HG03039 (cell line): ENCODE data around the gene CLOCK.
A peak's percentile ranks its signal among the peaks of the same experiment; 100 is the strongest.
"Not testable (repeated sequence)": the region's sequence is repeated elsewhere in the genome, so short reads cannot be mapped to it uniquely, and the experiment has no call there.

Source experiments
- ATAC-seq: cut with Tn5 transposase; IDR thresholded peaks from one replicate; pipeline ENCODE4 v1.9.1; 2021; ENCODE audit warnings: mild to moderate bottlenecking, moderate library complexity; ENCODE audit not compliant: unreplicated experiment

CLOCK gene, protein sequence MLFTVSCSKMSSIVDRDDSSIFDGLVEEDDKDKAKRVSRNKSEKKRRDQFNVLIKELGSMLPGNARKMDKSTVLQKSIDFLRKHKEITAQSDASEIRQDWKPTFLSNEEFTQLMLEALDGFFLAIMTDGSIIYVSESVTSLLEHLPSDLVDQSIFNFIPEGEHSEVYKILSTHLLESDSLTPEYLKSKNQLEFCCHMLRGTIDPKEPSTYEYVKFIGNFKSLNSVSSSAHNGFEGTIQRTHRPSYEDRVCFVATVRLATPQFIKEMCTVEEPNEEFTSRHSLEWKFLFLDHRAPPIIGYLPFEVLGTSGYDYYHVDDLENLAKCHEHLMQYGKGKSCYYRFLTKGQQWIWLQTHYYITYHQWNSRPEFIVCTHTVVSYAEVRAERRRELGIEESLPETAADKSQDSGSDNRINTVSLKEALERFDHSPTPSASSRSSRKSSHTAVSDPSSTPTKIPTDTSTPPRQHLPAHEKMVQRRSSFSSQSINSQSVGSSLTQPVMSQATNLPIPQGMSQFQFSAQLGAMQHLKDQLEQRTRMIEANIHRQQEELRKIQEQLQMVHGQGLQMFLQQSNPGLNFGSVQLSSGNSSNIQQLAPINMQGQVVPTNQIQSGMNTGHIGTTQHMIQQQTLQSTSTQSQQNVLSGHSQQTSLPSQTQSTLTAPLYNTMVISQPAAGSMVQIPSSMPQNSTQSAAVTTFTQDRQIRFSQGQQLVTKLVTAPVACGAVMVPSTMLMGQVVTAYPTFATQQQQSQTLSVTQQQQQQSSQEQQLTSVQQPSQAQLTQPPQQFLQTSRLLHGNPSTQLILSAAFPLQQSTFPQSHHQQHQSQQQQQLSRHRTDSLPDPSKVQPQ

DNA sequence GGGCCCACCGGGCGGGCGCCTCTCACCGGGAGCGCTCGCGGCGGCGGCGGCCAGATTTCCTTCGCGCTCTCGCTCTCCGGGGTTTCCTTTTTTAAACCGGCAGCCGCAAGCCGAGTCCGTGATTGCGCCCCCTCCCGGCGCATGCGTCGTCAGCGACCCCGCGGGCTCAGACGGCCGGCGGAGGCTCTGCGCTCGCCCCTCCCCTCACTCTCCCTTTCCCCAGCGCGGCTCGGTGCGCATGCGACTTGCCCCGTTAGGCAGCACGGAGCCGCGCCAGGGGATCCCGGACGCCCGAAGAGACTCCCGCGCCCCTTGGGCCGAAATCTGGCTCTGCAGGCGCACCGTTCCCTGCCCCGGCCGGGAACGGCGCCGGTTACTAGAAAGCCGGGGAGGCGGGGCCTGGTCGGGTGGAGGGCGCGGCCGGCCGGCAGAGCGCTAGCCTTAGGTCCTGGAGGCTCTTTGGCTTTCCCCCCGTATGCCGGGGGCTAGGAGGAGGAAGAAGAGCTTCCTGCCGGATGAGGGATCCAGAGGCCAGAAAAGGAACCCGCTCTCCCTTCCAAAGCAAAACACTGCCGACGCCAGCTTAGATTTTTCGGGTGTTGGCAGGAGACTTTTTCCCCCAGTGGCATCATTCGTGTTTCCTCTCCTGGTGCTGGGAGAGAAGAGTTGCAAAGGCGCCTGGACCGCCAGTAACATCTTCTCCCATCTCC lies at the start of gene CLOCK:
Gene CLOCK (minus strand): TSS at position 154 of the 710 bp plus-strand sequence. CDS start 64,124 bp downstream, outside the sequence.
- ATAC-seq, result peak; percentile 78

DNA sequence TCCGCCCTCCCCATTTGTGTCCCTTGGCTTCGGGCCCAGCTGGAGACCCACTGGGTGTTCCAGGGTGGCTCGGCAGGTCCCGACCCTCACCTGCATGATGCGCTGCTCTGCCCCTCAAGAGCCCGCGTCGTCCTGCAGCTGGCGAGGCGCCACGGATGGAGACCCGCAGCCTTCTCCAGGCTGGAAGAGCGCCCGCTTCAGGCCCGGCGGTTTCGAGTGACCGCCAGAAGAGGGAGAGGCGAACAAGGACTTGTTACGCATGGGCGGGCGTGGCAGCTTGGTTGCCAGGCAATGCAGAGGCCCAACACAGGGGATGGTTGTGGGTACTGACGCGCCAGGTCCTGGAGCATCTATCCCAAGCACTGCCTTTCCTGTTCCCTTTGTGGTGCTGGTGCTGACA lies 45.3 kb upstream of the CLOCK start, which contains the start of gene PDCL2:
Gene PDCL2 (minus strand): TSS at position 232 of the 400 bp plus-strand sequence. CDS start 136 bp downstream, at position 96.
- no peak for ATAC-seq

DNA sequence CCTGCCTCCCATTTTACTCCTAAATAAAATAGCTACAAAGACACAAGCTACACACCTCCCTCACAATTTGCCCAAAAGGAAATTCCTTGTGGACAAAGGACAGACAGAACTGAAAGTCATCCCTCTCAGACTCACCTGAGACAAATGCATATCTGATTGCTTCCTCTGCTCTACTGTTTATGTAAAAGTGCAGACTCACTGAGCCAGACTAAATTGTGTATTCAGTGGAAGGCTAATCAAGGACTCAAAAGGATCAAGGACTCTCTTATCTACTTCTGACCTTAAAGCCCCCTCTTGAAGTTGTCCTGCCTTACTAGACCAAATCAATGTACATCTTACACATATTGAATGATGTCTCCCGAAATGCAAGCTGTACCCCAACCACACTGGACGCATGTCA lies 41.5 kb upstream of the CLOCK start:
- ATAC-seq, result no peak

DNA sequence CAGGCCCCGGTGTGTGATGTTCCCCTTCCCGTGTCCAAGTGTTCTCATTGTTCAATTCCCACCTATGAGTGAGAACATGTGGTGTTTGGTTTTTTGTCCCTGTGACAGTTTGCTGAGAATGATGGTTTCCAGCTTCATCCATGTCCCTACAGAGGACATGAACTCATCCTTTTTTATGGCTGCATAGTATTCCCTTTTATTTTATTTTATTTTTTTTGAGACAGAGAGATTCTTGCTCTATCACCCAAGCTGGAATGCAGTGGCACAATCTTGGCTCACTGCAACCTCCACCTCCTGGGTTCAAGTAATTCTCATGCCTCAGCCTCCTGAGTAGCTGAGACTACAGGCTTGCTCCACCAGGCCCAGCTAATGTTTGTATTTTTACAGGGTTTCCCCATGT lies 36.1 kb upstream of the CLOCK start:
- ATAC-seq, result not testable (repeated sequence)

DNA sequence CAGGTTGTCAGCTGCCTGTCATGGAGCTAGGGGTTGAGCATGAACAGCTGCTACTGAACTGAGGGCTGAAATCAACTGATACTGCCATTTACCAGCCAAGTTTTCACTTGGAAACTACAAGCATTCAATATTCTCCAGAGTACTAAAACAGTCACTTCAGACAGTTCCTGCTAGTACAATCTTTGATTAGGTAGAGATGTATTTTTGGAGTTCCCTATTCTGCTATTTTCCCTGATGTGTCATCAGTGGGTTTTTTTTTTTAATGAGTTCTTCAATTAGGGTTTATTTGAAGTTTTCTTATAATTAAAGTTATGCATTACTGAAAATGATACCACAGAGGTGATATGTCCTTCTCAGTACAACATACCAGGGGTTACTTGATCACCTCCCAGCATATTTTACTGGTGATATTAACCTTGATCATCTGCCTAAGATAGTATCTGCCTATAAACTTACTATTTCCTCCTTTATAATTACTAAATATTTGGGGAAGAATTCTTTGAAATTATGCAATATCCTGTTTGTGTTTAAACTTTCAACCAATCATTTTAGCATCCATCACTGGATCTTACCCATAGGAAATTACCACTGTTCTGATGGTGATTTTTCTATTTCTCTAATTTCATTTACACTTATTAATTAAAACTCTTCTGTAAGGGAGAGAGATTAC lies 31.8 kb upstream of the CLOCK start:
- ATAC-seq, result no peak

DNA sequence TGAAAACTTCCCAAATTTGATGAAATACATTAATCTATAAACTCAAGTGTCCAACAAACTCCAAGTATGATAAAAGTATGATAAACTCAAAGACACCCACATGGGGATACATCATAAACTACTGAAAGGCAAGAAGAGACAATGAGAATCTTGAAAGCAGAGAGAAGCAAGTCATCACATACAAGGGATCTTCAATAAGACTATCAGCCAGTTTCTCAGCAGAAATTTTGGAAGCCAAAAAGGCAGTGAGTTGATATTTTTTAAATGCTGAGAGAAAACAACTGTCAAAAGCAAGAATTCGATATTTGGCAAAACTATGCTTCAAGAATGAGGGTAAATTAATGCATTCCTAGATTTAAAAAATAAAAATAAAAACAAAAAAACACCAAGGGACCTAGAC lies 28.8 kb upstream of the CLOCK start:
- ATAC-seq, result no peak

DNA sequence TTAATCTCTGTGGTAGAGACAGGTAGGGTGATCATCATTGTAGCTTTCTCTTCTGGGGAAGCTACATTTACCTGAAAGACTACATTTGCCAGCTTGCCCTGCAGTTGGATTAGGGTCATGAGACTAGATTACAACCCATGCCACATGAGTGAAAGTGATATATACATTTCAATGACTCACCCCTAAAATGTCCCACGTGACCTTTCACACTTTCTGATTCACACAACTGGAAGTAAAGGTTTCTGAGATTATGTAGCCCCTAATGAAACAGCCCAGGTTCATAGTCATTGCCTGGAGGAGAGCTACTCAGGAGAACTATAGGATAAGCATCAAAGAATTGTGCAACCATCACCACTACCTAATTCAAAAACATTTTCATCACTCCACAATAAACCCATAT lies 27.5 kb upstream of the CLOCK start:
- no peak for ATAC-seq

DNA sequence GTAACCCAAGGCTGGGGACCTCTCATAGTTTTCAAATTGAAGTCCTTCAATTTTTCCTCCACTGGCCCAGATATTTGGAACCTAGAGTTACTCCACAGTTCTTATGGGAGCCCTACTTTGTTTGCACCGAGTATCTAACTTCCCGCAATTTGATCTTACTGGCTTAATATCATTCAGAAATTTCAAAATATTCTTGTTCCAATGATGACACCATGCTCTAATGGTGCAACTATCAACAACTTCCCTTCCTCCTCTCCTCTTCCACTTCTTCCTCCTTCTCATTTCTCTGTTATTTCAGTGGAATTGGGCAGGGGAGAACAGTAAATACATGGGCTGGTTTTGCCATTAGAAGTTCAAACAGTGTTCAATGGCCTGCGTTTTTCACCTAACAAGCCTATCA lies 25.1 kb upstream of the CLOCK start:
- ATAC-seq, result no peak

DNA sequence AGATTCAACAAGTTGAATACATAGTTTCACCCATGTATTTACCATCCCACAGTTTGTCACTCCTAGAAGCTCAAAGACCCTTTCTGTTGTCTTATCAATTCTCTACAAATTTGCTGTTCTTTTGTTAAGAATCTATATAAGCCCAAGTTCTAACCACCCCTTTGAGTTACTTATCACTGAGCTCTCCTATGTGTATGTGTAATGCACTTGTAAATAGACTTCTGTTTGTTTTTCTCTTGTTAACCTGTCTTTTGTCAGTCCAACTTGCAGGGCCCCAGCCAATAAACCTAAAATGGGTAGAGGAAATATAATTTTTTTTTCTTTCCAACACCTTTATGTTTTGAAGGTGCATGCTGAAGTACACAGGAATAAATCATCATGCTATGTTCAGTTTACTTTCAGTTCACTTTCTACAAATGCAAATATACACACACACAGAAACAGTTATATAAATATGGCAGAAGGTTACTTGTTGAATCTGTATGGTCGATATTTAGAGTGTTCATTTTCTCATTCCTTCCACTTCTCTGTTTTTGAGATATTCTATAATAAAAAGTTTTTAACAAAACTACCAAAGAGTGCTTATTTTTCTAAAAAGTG lies 22.3 kb upstream of the CLOCK start:
- ATAC-seq, result no peak

DNA sequence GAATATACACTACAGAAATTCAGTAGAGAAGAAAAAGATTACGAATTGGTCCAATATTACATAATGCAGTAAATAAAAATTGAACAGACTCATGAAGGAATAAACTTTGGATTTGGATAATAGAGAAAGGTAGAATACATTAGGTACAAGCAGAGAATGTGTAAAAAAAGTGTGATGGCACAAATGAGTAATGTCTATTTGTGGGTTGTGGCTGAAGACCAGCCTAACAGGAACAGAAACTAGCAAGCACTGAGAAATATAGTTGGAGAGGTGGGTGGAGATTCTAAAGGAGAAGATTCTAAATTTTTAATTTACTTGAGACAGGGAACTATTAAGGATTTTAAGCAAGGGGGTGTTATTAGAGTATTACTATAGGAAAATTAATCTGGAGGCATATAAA lies 15.2 kb upstream of the CLOCK start:
- ATAC-seq, result peak; percentile 99

DNA sequence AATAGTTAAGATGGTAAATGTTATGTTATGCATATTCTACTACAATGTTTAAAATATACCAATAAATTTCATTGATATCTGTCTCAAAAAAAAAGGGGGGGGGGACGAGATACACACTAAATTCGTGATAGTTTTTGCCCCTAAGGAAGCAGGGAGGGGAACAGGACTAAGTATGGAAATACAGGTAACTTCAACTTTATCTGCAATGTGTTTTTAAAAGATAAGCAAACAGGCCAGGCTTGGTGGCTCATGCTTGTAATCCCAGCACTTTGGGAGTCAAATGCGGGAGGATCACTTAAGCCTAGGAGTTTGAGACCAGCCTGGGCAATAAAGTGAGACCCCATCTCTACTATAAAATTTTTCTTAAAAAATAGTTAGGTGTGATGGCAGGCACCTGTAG lies 13.4 kb upstream of the CLOCK start:
- no peak for ATAC-seq

DNA sequence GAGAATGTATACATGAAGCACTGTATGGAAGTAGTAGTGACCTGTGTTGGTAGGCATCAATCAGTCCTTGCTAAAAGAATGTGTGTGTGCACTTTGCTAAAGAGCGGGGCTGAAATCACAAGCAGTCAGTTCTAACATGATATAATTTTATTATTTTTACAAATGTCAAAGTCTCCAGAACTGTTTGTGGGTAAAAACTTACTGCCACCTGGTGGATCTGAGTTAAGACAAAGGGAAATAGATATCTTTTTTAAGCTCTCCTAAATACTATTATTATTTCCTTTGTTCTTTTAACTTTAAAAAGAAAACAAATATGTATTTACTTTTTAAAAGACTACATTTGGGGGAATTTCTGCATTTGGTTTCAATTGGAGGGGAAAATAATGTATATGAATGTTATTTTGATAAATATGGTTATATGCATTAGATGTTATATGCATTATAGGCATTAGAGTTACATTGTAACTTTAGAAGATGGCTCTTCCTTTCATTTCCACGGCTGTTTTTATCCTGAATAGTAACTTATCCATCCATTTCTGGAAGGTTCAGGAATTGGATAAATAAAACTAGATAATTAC lies 7.8 kb upstream of the CLOCK start:
- no peak for ATAC-seq

DNA sequence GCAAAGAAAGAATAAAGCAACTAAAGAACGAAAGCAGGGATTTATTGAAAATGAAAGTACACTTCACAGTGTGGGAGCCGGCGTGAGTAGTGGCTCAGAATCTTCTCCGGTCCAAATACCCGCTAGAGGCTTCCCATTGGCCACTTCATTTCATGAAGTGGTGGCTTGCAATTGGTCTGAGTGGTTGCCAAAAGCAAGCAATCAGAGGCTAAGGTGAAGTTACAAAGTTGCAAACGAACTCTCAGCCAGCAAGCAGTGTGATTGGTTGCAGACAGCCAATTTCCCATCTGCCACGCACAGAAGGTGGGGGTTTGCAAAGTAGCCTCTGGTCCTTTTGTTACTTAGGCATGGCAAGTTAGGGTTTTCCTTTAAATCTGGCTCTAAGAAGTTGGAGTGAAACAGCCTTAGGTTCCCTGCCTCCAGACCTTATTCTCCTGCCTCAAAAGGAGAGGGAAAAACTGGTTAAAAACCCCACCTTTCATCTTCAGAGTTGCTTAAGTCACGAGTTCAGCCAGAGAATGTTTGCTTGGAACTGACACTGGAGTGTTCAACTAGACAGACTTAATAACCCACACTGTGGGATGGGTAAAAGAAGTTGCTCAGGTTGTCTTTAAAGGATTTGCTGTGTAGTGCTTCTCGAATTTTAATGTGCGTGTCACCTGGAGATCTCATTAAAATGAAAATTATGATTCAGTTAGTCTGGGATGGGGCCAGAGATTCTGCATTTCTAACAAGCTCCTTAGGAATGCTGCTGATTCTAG lies 6.9 kb upstream of the CLOCK start:
- no peak for ATAC-seq

DNA sequence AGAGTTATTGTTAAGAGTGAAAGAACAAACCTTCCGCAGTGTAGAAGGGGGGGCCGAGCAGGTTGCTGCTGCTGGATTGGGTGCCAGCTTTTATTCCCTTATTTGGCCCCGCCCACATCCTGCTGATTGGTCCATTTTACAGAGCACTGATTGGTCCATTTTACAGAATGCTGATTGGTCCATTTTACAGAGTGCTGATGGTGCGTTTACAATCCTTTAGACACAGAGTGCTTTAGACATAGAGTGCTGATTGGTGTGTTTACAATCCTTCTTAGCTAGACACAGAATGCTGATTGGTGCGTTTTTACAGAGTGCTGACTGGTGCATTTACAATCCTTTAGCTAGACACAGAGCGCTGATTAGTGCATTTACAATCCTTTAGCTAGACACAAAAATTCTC lies 5.3 kb upstream of the CLOCK start:
- ATAC-seq, result not testable (repeated sequence)

DNA sequence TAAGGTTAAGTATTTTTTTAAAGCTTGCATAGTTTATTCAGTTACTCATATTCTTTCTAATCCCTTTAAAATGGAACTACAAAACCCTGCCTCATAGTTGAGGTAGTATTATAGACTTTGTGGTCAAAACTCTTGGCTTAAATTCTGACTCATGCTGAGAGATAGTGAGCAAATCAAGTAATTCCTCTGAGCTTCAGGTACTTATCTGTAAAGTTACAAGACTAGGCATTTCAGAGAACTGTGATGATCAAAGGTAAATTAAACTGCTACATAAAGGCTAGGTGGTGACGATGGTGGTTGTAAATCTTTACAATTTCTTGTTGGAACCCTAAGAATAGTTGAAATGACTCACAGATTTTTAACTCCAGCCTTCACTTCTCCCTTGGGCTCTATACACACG lies 3.2 kb upstream of the CLOCK start:
- no peak for ATAC-seq

DNA sequence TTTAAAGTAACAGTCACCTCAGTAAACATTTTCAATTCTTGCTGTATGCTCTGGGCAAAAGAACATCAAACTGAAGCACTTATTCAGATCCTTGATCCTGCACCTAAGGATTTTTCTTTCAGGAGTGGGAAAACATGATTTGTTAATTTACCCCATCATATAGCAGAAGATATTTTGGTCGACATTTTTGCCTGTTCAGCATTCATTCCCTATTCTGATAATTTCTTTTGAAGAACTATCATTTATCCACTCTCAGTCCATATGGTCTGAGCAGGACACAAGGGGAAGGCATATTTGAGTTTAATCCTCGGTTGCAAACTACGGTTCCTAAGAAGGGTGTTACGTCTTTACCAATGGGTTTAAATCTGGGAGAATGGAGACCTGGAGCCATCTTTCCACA lies 1.2 kb upstream of the CLOCK start:
- no peak for ATAC-seq

DNA sequence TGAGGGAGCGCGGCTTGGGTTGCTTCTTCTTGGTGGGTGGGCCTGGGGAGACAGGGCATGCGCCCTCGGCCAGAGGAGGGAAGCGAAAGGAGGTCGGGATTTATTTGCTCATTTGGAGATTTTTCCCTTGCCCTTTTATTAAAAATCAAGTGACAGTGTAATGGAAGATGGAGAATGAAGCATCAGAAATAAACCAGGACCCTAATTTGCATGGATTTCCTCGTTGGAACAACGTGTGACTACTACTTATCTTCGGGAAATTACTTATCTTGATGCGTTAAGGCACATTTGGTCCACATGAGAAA lies 709 bp upstream of the CLOCK start:
- no peak for ATAC-seq

DNA sequence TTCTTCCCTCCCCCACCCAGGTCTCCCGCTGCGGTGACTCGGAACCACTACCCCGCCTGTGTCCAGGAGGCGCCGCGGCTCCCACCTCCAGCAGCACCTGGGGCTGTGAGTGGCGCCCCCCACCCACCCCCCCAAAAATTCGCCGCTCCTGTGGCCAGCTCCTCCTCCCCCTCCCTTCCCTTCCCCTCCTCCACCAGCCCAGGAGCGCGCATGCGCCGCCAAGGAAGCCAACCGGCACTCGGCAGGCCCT lies 278 bp downstream of the CLOCK start:
- peak; percentile 38 for ATAC-seq

DNA sequence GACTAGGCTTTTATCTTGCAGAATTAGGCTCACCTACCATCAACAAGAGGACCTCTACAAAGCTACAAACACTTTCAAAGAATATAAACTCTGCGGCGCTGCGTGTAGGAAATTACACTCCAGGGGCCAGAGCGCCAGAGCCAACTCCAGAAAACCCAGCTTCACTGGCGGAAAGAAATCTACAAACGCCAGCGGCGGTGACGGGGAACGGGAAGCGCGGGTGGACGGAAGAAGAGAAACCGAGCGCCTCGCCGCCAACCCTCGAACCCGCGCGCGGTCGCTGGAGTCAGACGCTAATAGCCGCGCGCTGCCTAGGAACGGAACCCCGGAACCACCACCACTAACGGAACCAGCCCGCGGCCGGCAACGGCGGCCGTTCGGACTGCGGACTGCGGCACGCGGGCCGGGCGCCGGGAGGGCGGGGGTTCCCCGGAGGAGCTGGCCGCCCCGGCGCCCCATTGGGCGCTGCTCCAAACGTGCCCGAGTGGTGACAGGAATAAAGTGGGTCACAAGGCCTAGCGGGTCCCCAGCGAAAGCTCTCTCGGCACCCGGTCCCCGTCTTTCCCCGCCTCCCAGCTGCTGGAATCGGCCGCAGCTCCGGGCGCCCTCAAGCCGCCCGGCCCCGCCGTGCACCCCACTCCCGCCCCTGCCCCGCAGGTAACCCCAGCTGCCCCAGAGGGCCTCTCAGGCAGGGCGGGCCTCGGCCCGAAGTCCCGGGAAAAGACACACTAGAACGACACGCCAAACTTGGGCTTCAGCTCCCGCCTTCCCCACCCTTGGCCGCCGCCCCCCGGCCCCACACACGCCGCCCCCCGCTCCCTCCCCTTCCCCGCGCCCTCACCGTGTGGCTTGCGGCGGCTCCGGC lies 836 bp downstream of the CLOCK start:
- peak; percentile 31 for ATAC-seq
